ENCODE results near the gene HDC. TPM values are rescaled to one million over a fixed set of nuclear protein-coding genes. Genes with fewer than 3 reads are reported as not detected.

HDC gene
- polyA plus RNA-seq, 4 donors: 0.36 to 0.61 (median 0.52) TPM

DNA sequence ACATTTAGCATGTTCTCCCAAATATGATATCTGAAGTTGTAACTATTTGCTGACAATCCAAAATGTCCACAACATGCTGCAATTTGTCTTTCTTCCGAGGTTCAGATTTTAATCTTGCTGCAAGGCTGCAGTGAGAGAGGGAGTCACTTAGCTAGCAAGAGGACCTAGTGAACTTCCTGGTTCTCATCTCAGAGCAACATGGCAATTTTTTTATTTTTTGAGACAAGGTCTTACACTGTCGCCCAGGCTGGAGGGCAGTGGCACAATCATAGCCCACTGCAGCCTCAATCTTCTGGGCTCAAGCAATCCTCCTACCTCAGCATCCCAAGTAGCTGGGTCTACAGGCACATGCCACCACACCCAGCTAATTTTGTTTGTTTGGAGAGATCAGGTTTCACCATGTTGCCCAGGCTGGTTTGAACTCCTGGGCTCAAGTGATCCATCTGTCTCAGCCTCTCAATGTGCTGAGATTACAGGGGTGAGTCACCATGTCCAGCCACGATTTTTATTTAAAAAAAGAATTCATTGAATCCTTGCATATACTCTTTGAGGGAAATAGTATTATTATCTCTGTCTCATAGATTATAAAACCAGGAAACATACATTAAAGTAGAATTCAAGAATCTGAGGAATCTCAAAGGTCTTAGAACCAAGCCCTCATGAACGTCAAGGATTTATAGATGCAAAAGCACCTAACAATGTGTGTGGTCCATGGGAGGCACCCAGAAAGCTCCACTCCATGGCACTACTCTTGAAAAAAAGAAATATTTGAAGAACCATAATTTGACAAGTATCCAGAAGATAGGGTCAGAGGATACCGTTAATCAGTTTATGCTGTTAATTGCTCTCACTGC is 9.1 kb downstream of the HDC start:
- no peak for DNase-seq (ENCODE audit: low read depth in 4 of 4, low spot score in 3 of 4)

DNA sequence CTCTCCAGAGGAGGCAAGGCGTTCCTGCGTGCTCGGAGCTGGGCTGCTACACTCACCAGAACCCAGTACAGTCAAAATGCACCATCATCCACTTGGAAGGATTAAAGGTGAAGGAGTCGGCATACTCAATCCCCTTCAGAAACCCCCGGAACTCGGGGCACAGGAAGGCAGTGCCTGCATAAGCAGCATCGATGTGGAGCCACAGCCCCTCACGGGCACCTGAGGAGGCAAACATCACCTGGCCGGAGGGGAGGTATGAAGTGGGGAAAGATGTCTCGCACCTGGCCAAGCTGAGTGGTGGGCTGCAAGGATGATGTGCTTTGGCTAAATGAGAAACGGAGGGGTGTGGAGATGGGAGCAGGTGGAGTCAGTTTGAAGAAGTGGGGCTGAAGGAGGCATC is 13.0 kb downstream of the HDC start:
- DNase-seq (ENCODE audit: low read depth in 4 of 4, low spot score in 3 of 4): no peak

DNA sequence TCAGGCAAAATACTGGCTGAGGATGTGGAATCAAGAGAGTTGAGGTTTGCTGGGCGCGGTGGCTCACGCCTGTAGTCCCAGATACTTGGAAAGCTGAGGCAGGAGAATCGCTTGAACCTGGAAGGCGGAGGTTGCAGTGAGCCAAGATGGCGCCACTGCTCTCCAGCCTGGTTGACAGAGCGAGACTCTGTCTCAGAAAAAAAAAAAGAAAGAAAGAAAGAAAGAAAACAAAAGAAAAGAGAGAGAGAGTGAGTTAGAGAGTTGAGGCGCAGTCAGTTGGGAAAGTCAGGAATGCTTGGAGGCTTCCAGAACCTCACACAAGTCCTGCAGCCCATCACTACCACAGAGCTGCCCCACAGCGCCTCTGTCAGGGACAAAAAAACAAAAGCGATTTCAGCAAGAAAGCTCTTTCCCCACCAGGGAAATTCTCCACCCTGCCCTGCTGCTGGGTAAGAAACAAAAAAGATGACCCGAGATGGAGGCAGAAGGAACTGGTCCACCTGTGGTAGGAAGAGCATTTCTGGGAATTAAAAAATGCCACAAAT is 13.8 kb downstream of the HDC start:
- DNase-seq (ENCODE audit: low read depth in 4 of 4, low spot score in 3 of 4): no peak

DNA sequence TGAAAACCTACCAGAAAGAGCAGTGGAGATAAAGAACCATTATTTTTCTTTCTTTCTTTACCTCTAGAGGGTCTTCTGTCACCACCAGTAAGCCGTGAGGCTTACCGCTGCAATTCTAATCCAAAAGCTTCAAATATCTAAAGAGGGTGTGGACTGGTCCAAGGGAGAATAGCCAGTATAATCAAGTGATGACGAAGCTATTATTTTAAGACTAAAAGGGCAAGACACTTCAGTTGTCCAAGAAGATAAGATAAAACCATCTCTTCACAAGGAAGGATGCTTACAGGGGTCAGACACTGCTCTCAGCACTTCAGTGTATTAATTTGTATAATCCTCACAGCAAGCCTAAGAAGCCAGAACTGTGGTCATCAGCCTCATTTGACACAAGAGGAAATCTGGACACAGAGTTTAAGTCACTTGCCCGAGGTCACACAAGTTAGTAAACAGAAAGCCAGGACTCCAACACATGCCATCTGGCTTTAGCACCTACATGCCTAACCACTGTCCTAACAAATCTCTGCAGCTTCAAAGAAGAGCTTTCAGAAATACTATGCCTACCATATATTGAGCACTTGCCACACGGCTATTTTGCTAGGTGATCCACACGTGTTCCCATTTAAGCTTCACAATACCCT is 14.6 kb downstream of the HDC start:
- DNase-seq (ENCODE audit: low read depth in 4 of 4, low spot score in 3 of 4): no peak

DNA sequence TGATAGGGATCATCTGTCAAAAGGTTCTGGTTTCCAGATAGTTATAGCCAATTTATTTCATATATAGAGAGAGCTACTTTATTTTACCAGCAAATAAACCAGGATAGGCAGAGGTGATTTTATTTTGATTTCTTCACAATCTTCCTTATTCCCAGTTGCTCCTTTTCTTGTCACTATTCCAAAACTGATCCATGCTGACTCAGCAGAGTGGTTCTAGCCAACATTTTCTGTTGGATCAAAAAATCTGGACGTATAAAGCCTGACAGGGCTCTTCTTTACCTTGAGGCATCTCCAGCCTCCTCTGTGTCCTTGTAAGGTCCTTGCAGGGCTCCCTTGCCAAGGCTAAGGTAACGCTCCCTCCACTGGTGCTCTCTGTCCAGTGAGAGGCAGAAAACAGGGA is 15.8 kb downstream of the HDC start:
- DNase-seq (ENCODE audit: low read depth in 4 of 4, low spot score in 3 of 4): no peak

DNA sequence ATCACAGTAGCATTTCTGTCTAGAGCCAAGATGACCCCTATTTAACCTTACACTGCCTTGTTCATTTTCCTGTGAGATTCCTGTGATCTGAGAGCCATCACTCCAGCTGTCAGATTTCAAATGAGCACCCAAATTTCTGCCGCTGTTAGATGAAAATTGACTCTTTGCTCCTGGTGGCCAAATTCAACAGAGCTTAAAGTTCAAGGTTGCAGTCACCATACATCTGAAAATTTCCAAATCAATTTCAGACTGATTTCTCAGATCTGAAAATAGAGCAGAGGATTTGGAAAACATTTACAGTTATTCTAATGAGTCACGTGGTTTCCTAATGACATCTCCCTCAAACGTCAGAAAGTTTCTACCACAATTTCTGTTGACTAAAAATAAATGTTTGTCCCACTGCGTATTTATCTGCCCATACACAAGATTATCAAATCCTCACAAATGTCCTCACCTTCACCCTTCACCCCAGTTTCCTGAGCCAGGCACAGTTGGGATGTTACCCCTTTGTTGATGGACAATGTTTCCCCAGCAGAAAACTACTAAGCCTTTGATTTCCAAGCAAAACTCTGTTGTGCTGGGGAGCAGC is 16.4 kb downstream of the HDC start:
- no peak for DNase-seq (ENCODE audit: low read depth in 4 of 4, low spot score in 3 of 4)

DNA sequence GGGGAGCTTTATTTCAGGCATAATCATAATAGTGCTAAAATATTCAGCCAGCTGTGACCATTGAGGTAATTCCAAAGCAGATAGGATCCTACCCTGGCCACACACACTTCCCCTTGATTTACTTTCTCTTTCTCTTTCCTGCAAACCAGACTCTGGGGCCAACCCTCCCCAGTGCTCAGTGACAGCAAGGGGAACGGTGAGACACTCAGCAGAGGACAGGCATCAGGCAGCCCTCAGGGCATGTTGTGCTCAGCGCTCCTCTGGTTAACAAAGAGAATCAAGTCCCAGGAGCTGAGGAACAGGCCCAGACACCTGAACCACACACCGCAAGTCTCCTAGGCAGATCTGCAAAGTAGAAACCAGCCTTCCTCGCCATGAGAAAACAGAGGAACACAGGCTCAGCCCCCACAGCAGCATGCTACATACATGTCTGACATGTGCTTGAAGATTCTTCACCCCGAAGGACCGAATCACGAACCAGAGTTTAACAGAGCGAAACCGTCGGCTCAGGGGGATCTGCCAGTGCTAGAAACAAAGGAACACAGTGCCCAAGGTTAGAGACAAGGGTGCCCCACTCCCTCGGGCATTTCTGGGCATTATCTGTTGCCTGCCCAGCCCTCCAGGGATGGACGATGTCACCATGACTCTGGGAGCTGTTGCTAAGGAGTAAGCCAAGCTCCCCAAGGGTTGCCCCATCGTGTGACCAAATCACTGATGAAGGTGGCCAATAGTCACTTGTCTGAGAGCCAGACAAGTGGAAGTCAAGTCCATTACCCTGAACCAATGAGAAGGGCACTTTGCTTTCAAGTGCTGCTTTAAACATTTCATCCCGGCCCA is 17.5 kb downstream of the HDC start:
- no peak for DNase-seq (ENCODE audit: low read depth in 4 of 4, low spot score in 3 of 4)

DNA sequence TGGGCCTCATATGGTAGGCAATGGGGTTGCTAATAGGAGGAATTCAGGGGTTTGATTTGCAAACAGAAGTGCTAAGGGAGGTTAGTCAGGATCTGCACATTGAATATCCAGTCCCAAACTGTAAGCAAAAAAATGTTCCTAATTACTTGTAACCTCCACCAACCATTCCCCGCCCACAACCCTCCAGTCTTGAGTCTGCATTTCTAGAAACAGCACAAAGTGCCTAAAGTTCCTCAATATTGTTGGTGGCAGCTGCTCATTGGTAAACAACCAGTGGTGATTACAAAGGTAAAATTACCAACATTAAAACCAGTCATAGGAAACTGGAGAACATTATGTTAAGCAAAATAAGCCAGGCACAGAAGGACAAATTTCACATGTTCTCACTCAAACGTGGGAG is 18.9 kb downstream of the HDC start:
- no peak for DNase-seq (ENCODE audit: low read depth in 4 of 4, low spot score in 3 of 4)

DNA sequence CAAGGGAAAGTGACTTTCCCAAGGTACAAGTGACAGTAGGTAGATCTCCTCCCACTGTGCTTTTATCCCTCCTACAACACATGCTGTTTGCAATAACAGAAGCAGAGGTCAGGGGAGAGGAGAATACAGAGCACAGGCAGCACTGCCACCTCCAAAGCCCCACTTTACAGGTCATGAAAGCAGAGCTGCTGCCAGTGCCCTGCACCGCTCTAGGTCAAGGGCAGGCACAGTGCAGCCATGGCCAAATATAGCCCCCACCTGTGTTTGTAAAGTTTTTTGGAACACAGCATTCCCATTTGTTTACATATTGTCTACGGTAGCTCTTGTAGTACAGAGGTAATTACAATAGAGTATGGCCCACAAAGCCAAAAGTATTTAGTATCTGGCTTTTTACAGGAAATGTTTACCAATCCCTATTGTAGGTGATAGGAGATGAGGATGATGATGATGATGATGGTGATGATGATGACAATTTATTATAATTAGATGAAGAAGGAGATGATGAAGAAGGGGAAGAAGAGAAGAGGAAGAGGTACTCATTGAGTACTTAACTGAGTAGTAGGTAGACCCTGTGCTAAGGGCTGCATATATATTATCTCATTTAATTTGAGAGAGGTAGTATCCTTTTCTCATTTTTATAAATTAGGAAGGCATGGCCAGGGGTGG is 20.4 kb downstream of the HDC start:
- no peak for DNase-seq (ENCODE audit: low read depth in 4 of 4, low spot score in 3 of 4)

DNA sequence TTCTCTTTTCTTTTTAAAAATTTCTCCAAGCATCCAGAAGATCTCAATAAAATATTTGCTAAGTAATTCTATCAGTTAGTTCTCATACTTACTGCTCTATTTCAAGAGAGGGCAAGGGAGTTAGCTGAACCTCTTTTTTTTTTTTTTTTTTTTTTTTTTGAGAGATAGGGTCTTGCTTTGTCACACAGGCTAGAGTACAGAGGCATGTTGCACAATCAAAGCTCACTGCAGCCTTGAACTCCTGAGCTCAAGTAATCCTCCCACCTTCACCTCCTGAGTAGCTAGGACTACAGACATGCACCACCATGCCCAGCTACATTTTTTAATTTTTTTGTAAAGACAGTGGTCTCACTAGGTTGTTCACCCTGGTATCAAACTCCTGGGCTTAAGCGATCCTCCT is 21.4 kb downstream of the HDC start:
- DNase-seq (ENCODE audit: low read depth in 4 of 4, low spot score in 3 of 4): no peak

DNA sequence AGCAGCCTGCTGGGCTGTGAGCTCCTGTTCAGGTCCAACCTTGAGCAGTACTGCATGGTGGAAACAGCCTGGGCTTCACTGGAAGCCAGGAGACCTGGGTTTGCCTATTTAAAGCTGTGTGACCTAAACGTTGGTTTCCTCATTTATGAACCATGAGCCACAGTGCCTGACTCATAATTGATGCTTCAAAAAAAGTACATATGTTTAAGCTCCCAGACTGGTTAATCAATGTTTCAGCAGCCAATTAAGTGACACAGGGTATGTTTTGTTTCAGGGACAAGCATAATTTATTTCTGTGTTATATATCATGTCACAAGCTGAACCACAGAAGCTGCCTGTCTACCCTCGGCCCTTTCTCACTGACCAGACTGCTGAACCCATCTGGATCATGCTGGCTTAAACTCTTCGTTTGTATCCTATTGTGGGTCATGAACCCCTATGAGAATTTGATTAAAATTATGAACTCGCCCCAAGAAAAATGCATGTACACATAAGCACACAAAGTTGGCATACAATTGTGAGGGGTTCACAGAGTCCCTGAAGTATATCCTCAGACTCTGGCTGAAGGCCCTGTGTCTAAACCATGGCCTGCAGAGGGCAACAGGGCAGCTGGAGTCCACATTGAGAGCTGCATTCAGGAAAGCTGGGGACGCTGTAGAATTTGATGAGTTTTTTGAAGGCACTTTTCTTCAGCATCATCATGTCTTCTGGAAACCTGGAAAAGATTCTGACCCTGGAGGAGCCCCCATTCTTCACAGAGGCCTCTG is 23.7 kb downstream of the HDC start:
- no peak for DNase-seq (ENCODE audit: low read depth in 4 of 4, low spot score in 3 of 4)

DNA sequence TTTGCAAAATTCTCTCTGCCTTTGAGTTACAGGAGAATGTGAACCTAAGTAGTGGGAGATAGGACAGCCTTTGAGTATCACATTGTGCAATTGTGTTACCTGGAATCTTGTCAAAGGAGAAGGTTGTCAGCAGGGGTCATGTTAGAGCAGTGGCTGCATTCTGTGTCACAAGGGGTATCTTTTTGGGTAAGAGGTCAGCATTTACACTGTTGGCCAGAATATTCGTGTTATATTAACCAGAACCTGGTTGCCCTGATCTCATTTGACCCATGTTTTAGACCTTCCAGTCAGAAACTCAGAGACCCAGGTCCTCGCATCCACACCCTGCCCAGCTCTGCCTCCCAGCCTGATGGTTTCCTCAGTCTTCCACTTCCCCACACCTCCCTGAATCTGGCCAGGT is 27.3 kb downstream of the HDC start:
- DNase-seq (ENCODE audit: low read depth in 4 of 4, low spot score in 3 of 4): no peak

DNA sequence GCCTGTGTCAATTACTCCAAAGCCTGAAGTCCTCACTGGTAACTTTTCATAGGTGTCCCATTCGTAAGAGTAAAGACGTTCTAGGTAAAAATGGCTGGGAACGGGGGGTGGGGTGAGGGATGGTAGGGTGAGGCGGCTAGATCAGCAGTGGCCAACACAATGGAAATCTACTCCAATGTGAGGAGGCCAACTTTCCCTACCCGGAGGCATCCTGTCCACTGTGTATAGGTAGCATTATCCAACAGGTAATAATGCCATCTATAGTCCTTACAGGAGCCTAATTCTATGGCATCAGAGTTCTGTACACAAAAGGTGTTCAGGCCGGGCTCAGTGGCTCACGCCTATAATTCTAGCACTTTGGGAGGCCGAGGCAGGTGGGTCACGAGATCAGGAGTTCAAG is 29.1 kb downstream of the HDC start:
- no peak for DNase-seq (ENCODE audit: low read depth in 4 of 4, low spot score in 3 of 4)

DNA sequence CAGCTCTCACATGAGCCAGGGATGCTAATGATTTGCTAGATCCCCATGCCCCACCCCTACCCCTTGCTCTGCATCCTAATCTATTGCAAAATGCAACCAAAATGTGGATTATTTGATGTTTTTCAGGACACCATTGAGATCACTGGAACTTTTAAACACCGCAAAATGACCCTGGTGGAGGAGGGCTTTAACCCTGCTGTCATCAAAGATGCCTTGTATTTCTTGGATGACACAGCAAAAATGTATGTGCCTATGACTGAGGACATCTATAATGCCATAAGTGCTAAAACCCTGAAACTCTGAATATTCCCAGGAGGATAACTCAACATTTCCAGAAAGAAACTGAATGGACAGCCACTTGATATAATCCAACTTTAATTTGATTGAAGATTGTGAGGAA is 29.7 kb downstream of the HDC start:
- no peak for DNase-seq (ENCODE audit: low read depth in 4 of 4, low spot score in 3 of 4)

DNA sequence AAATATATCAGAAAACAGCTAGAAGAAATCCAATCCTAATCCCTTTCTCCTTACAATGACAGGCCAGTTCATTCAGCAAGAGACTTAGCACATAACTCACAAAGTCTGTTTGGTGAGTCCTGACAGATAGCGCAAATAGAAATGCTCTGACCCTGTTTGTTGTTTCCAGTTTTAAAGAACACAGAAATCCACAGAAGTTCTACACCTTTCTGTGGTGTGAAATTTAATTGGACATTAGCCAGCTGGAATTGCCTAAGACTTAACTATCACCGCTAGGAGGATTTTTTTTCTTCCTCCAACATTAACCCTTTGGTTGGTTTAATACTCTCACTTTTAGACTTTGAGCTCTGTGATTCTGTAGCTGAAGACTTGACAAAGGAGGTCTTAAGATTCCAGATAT is 30.8 kb downstream of the HDC start:
- no peak for DNase-seq (ENCODE audit: low read depth in 4 of 4, low spot score in 3 of 4)

DNA sequence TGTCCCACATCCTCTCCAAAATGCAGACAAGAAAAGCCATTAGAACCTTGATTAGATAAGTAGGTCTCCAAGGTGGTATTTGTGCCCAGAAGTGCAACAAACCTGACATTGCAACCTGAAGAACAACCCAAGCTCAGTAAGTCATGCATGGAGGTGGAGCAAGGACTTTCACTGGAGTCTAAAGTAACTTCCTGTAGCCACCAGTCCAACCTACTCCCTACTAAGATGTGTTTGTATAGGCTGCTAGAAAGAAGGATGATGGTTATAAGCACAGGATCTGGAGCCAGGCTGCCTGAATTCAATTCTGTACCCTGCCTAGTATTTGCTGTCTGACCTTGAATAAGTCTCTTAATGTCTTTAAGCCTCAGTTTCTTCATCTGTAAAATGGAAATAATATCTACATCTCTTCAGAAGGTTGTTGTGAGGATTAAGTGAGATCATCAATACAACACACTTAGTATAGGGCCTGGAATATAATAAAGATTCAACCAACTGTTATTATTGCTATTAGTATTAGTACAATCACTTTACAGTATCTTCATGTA is 32.3 kb downstream of the HDC start:
- DNase-seq (ENCODE audit: low read depth in 4 of 4, low spot score in 3 of 4): no peak

DNA sequence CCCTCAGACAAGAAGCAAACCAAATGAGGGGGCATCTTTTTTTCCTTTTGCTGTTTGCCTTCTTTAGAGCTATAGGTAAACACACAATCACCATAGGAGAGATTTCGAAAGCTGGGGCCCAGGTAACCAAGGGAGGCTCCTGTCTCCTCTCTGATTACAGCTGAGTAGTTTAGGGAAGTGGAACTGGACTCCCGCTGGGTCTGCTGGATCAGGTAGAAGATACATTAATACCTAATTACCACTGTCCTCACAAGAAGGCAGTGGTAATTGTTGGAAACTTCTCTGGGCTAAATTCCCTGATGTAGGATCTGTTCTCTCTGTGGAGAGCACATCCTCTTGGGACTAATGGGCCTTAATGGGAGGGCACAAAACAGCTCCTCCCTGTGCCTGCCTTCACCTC is 32.7 kb downstream of the HDC start:
- DNase-seq (ENCODE audit: low read depth in 4 of 4, low spot score in 3 of 4): no peak

DNA sequence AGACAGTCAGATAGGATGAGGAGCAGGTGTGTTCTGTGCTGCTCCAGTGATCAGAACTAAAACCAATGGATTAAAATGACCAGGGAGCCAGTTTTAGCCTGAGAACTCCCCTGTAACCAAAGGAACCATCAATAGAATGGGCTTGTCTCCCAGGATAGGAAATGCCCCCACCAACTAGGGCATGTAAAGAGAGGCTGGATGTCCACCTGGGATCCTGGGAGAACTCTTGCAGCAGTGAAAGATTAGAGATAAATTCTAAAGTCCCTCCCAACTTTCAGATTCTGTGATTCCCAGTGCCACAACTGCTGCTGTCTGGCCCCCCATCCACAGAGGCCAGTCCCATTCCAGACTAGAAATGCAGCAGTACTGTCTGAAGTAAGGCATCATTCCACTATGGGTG is 33.8 kb downstream of the HDC start:
- no peak for DNase-seq (ENCODE audit: low read depth in 4 of 4, low spot score in 3 of 4)

DNA sequence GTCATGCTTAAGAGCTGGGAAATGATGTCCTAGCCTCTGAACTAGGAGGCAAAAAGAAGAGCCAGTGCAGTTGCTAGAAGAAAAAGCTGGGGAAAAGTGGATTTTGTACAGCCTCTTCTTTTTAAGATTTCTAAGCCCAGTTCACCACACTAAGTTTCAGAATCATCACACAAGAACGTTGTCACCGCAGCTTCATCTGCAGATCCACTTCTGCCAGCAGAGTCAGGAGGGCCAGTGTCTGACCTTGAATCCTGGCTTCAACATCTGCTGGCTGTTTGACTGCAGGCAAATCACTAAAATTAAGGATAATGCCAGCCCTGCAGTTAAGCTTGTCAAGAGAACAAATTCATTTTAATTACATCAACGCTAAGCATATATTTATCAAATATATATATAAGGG is 36.2 kb downstream of the HDC start:
- no peak for DNase-seq (ENCODE audit: low read depth in 4 of 4, low spot score in 3 of 4)
